DOHH2 (cell line): Measurements from ENCODE around the gene DGCR2.

Source experiments
- CTCF ChIP-seq: fragments of 200-600 bp; sonication (generic); IDR thresholded peaks from one replicate; pipeline ENCODE4 v1.5.1; 2014; ENCODE audit warnings: antibody characterized with exemption, mild to moderate bottlenecking, low read depth, low read length; ENCODE audit not compliant: poor library complexity, severe bottlenecking
- EZH2phosphoT487 ChIP-seq: fragments of 200-600 bp; sonication (generic); IDR thresholded peaks from 2 replicates; pipeline ENCODE4 v1.6.1; 2017; ENCODE audit warnings: borderline replicate concordance, mild to moderate bottlenecking, antibody characterized with exemption, low read length, moderate library complexity, mixed read lengths

DNA sequence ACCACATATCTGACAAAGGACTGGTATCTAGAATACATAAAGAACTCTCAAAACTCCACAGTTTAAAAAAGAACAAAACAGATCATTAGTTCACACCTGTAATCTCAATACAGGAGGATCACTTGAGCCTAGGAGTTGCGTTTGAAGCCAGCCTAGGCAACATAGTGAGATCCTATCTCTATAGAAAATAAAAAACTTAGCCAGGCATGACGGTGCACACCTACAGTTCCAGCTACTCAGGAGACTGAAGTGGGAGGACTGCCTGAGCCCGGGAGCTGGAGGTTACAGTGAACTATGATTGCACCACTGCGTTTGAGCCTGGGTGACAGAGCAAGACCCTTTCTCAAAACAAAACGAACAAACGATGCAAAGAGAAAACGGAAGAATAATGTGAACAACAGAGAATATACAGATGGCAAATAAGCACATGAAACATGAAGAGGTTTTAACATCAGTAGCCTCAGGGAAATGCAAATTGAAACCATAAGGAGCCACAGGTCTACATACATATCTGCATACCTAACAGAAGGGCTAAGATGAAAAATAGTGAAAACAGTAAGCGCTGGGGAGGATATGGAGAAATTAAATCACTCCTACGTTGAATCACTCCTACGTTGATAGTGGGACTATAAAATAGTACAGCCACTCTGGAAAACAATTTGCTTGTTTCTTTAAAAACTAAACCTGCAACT, 70.7 kb downstream of the DGCR2 start:
- TF ChIP-seq CTCF (no peak), EZH2phosphoT487 (no peak)
